Measurements from ENCODE around the gene IFNLR1.

IFNLR1 gene

DNA sequence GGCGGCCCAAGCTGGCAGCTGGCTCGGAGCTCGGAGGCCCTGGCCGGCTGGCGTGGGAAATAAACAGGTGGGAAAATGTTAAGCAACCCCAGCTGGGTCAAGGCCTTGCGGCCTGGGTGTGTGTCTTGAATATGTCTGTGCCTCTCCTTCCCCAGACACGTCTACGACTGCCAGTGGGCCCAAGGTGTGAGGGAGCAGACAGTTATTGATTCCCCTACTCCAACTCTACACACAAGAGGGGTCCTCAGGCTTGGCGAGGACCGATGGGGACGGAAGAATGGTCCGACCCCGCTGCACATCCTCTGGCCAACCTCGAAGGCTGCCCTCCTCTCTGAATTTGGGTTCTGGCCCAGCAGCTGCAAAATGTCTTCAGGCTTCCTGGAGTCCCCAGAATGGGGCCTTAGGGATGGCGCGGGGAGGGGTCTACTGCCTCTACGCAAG, 46.3 kb downstream of the IFNLR1 start:
- DNase-seq = no peak
- Histone ChIP-seq H3K36me3 (no peaks in the 10 kb centered on the region), H3K27me3 (ENCODE audit: insufficient read depth, low read depth, severe bottlenecking) (no peaks in the 10 kb centered on the region), H3K27ac (no peak overlapping the region), H3K9me3 (ENCODE audit: severe bottlenecking) (no peaks in the 10 kb centered on the region), H3K4me3 (ENCODE audit: low read depth, low read length) (no peak overlapping the region)
- TF ChIP-seq, protein P1, sequence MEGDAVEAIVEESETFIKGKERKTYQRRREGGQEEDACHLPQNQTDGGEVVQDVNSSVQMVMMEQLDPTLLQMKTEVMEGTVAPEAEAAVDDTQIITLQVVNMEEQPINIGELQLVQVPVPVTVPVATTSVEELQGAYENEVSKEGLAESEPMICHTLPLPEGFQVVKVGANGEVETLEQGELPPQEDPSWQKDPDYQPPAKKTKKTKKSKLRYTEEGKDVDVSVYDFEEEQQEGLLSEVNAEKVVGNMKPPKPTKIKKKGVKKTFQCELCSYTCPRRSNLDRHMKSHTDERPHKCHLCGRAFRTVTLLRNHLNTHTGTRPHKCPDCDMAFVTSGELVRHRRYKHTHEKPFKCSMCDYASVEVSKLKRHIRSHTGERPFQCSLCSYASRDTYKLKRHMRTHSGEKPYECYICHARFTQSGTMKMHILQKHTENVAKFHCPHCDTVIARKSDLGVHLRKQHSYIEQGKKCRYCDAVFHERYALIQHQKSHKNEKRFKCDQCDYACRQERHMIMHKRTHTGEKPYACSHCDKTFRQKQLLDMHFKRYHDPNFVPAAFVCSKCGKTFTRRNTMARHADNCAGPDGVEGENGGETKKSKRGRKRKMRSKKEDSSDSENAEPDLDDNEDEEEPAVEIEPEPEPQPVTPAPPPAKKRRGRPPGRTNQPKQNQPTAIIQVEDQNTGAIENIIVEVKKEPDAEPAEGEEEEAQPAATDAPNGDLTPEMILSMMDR (IDR thresholded peaks at IDR 0.05; ENCODE audit: low read depth, low read length) = no peak

DNA sequence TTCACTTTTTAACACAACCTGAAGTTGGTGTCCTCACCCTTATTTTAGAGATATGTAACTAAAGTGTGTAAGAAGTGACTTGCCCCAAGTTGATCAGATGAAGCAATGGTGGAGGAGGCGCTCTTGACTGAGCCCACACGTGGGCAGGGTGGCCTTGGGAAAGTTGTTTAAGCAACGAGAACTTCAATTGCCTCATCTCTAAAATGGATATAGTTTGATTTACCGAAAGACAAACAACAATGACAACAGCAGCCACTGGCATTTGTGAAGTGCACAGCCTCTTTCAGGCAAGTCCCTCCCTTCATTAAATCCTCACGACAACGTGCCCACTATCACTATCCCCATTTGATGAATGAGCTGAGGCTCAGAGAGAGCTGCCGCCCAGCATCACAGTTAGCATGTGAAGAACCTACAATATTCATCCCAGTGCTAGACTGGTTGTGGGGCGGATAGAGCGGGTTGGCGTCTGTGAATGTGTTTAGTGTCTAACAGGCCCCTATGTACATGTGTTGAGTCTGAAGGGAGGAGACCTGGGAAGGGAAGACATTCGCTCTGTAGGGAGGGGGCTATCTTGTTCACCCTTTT, 47.2 kb downstream of the IFNLR1 start:
- DNase-seq = no peak
- TF ChIP-seq, protein P1 (IDR thresholded peaks at IDR 0.05; ENCODE audit: low read depth, low read length) = no peak
- H3K27ac ChIP-seq = no peak overlapping the region
- H3K27me3 ChIP-seq (ENCODE audit: insufficient read depth, low read depth, severe bottlenecking) = no peaks in the 10 kb centered on the region
- no peaks in the 10 kb centered on the region for H3K9me3 ChIP-seq (ENCODE audit: severe bottlenecking)
- H3K4me3 ChIP-seq (ENCODE audit: low read depth, low read length) = no peak overlapping the region
- no peaks in the 10 kb centered on the region for H3K36me3 ChIP-seq

DNA sequence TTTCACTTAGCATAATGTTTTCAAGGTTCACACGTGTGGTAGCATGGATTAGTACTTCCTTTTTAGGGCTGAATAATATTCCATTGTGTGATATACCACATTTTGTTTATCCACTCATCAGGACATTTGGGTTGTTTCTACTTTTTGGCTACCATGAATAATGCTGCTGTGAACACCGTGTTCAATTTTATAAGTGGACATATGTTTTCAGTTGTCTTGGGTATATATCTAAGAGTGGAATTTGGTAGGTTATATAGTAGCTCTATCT, 47.9 kb downstream of the IFNLR1 start:
- Histone ChIP-seq H3K27me3 (ENCODE audit: insufficient read depth, low read depth, severe bottlenecking) (no peaks in the 10 kb centered on the region), H3K36me3 (no peaks in the 10 kb centered on the region), H3K9me3 (ENCODE audit: severe bottlenecking) (no peaks in the 10 kb centered on the region), H3K27ac (no peak overlapping the region), H3K4me3 (ENCODE audit: low read depth, low read length) (no peak overlapping the region)
- DNase-seq = no peak
- TF ChIP-seq, protein P1 (IDR thresholded peaks at IDR 0.05; ENCODE audit: low read depth, low read length) = no peak

DNA sequence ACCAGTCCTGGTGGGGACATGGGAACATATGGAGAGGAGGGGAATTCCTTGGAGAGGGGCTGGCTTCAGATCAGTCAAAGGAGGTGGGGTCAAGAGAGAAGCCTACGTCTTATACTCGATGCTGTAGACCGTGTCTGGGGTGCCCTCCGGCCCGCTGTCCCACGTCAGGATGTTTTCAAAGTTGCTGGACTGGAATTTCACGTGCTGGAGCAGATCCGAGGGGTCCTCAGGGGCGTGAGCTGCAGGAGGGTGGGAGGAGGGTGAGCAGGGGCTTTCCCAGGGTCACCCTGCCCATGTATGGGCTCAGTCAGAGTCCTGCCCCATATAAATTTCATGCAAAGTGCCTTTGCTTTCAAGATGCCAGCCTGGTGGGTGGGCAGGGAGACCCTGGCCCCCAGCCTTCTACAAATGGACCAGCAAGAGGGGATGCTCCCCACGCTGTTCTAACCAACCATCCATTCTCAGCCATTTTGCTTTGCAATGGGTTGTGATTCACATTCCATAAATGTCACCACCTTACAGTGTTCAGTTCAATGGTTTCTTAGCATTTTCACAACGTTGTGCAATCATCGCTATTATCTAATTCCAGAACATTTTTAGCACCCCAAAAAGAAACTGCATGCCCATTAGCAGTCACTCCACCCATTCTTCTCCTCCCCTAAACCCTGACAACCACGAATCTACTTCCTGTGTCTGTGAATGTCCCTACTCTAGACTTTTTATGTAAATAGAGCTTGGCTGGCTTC, 48.4 kb downstream of the IFNLR1 start:
- H3K27me3 ChIP-seq (ENCODE audit: insufficient read depth, low read depth, severe bottlenecking) = no peaks in the 10 kb centered on the region
- H3K27ac ChIP-seq = no peak overlapping the region
- no peak for DNase-seq
- TF ChIP-seq, protein P1 (IDR thresholded peaks at IDR 0.05; ENCODE audit: low read depth, low read length) = no peak
- H3K36me3 ChIP-seq = no peaks in the 10 kb centered on the region
- H3K4me3 ChIP-seq (ENCODE audit: low read depth, low read length) = no peak overlapping the region
- no peaks in the 10 kb centered on the region for H3K9me3 ChIP-seq (ENCODE audit: severe bottlenecking)

DNA sequence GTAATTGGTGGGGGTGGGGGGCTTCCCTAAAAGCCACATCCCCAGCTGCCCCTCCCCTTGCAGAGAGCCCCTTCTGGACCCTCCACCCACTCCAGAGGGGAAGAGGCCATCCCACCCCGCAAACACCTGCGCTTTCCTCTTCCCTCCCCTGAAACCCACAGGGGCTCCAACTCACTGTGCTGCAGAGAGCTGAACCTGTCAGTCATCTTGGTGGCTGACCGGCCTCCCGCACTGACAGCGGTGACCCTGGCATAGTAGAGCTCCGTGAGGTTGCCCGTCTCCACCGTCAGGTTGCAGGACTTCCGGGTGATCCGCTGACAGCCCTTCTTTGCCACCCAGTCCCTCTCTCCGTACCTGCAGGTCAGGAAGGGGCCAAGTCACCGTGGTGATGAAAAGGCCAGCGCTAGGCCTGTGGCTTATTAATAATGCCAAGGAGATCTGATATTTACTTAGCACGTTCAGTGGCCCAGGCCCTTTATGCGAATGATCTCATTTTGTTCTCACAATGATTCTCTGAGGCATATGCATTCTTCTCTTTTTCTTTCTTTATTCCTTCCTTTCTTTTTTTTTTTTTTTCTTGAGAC, 50.0 kb downstream of the IFNLR1 start:
- no peak for DNase-seq
- H3K27ac ChIP-seq = peak overlapping the region; percentile 70; the same call in 1 of the 2 replicates
- H3K4me3 ChIP-seq (ENCODE audit: low read depth, low read length) = no peak overlapping the region
- TF ChIP-seq, protein P1 (IDR thresholded peaks at IDR 0.05; ENCODE audit: low read depth, low read length) = no peak
- H3K36me3 ChIP-seq = no peaks in the 10 kb centered on the region
- no peaks in the 10 kb centered on the region for H3K27me3 ChIP-seq (ENCODE audit: insufficient read depth, low read depth, severe bottlenecking)
- H3K9me3 ChIP-seq (ENCODE audit: severe bottlenecking) = no peaks in the 10 kb centered on the region

All from WERI-Rb-1 (cell line).